Peyer's patch (tissue), 4 donors: Measurements from ENCODE around the gene MRM1.

Experiments used
- CTCF ChIP-seq, 6 experiments: fragments of 450-650 bp in 4 of 6; fragments of 200-600 bp in 2 of 6; sonication (generic) in 1 of 6; IDR thresholded peaks; one replicate each; pipeline ENCODE4 v1.5.1; 2017 to 2019; ENCODE audit warnings: antibody characterized with exemption in 6 of 6, mild to moderate bottlenecking in 3 of 6, moderate library complexity in 1 of 6
- POLR2A ChIP-seq, 2 donors: fragments of 450-650 bp; IDR thresholded peaks; one replicate each; pipeline ENCODE4 v1.5.1; 2017; ENCODE audit warnings: antibody characterized with exemption in 2 of 2, mild to moderate bottlenecking in 2 of 2, moderate library complexity in 2 of 2

GRCh38 chr17:36599546-36600250, 1.7 kb upstream of the MRM1 start:
- TF ChIP-seq CTCF (IDR thresholded peaks at IDR 0.05): no peak
- TF ChIP-seq POLR2A (IDR thresholded peaks at IDR 0.05): no peak
